HEK293T (cell line): ENCODE results near the gene NAGK.
A peak's percentile ranks its signal among the peaks of the same experiment; 100 is the strongest.

Experiments used
- FOXA1 ChIP-seq: fragments of 450-650 bp; IDR thresholded peaks from 2 replicates; pipeline ENCODE4 v1.6.1; 2016; ENCODE audit warnings: mild to moderate bottlenecking
- FOXM1 ChIP-seq: fragments of 450-650 bp; IDR thresholded peaks from 2 replicates; pipeline ENCODE4 v1.6.1; 2017; ENCODE audit warnings: mild to moderate bottlenecking, borderline replicate concordance
- L3MBTL2 ChIP-seq: fragments of 450-650 bp; conservative IDR thresholded peaks from 2 replicates; pipeline ENCODE4 v1.6.1; 2016; ENCODE audit warnings: mild to moderate bottlenecking
- NFRKB ChIP-seq: fragments of 450-650 bp; IDR thresholded peaks from 2 replicates; pipeline ENCODE4 v1.6.1; 2016; ENCODE audit warnings: mild to moderate bottlenecking, moderate library complexity
- PKNOX1 ChIP-seq: fragments of 450-650 bp; IDR thresholded peaks from 2 replicates; pipeline ENCODE4 v1.6.1; 2016

- TF ChIP-seq FOXA1 (no peak), L3MBTL2 (no peak), FOXM1 (no peak), NFRKB (0 out of 2 replicates have a peak, but pooled peaks have one; percentile 32), PKNOX1 (no peak)
These were observed 31.9 kb downstream of the NAGK start for GRCh38 chr2:71100195-71100964.
